Hematopoietic multipotent progenitor cell treated with erythropoietin and hydrocortisone succinate and interleukin-3 and kit ligand, for 4 days (in vitro differentiated cells): ENCODE measurements around the gene CACNA1H.

Experiments
- DNase-seq: peaks from one replicate; pipeline ENCODE4 v3.0.0-alpha.2; 2015

The CACNA1H gene

DNA sequence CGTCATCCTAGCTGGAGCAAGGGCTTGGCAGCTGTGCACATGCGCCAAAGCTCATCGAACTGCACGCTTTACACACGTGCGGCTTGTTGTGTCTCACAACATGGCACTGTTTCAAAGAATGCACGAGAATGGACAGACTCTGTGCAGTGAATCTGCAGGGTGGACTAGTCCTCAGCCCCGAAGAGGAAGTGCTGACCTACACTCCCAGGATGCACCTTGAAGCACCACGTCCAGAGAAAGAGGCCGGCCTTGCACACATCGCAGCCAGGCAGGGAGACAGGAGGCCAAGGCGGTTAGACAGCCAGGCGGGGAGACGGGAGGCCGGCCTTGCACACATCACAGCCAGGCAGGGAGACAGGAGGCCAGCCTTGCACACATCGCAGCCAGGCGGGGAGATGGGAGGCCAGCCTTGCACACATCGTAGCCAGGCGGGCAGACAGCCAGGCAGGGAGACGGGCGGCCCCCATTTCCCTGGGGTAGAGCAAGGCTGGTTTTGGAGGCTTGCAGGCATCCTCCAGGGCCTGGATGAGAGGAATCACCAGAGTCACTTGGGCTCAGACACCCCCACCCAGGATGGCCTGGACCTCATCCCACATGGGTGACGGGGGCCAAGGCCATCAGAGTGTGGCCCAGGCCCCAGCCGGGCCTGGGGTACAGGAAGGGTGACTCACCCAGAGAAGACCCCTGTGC lies 9.0 kb upstream of the CACNA1H start:
- no peak for DNase-seq

DNA sequence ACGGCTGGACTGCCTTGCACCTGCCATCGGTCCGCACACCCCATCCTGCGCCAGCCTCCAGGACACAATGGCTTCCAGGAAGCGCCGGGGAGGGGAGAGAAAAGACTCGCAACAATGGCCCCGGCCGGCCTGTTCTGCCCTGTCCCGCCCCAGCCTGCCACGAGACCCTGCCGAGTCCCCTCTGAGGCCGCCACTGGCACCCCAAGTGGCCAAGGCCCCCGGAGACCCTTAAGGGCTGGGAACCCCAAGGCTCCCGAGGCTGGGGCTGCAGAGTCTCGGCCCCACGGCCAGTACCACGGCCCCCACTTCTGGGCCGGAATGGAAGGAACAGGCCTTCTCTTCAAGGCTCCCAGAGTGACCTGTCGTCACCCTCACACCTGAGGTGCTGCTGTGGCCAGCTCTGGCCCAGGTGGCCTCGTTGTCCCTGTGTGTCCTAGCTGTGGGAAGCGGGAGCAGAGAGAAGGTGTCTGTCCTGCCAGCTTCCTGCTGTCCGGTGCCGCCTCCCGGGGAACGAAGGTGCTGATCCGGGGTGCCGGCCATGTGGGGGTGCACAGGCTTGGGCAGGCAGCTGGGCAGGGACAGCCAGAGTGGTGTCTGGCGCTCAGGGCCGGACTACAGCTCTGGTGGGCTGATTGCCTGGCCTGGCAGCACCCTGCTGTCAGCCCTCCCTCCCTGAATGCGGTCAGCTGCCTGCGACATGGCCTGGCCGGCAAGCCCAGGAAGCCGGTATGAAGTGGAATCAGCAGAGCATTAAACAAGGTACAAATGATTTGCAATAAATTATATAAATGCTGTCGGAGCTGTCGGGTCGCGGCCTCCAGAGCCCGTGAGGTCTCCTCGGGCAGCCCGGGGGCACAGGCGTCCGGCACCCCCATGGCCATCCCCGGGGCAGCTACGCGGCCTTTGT lies 8.2 kb upstream of the CACNA1H start:
- no peak for DNase-seq

DNA sequence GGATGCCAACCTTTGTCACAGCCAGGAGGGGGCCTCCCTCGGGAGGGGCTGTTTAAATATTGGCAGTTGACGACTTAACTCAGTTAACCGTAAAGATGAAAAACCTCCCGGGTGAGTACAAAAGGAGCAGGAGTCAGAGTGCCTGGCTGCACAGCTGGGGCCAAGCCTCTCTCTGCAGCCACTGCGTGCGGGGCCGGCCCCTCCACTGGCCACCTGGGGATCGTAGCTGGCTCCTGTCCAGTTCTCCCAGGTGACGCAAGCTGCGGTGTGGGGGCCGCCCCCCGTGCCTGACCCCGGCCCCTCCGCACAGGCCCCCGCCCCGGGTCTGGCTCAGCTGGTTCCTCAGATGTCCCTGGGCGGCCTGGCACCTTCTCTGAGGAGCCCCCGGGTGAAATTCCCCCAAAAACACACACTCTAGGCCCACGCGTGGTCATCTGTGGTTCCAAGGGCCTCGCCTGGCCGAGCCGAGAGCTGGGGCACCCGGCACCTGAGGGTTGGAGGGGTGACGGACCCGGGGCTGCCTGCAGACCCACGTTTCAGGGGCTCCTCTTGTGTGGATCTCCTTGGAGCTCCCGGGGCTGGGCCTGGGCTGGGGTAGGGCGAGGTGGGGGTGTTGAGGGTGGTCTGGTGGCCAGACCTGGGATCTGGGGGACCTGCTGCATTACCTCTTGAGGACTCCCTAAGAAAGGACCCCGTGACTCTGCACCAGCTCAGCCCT lies 7.4 kb upstream of the CACNA1H start:
- DNase-seq = no peak

DNA sequence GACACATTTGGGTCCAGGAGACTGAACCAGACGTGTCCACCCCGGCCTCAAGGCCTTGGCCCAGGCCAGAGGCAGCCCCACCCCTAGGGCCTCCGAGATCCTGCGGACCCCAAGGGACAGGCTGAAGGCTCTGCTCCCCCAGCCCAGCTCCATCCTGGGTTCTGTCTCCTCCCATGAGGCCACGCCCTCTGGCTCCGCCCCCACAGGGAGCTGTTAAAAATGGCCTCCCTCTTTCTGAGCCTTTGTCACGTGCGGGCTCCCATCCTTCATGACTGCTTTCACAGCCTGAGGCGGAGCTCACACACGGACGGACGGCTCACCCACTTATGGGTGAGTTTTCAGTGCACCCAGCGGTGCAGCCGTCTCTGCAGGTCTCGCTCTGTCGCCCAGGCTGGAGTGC lies 6.5 kb upstream of the CACNA1H start:
- DNase-seq = peak; percentile 17

DNA sequence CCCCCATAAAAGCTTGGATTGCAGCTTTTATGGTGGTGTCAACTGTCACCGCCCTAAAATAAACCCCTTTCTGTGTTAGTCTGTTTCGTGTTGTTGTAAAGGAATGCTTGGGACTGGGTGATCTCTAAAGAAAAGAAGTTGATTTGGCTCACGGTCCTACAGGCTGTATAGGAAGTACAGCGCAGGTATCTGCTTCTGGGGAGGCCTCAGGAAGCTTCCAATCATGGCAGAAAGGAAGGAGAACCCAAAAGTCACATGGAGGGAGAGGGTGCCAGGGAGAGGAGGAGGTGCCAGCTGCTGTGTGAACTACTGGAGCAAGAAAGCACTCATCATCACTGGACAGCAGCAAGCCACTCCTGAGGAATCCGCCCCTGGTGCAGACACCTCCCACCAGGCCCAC lies 5.9 kb upstream of the CACNA1H start:
- DNase-seq = no peak

DNA sequence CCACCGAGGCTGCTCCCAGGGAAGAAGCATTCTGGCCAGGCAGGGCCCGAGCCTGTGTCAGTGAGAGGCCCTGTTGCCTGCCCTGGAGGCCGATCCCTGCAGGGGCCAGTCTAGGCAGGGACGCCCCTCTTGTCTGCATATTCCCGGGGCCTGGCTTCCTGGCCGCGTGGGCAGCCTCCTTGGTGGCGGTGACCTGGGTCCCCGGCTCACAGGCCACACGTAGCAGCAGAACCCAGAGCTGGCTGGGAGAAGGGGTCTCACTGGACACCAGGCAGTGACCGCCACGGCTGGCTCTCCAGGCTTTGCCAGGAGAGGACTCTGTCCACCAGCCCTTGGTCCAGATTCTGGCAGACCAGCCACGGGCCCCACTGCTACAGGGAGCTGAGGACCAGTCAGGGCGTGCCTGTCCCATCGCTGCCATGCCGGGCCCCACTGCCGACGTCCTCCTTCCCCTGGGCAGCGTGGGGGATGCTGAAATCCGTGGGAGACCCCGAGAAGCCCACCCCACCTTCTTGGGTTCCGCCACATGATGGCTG lies 3.7 kb upstream of the CACNA1H start:
- DNase-seq = no peak

DNA sequence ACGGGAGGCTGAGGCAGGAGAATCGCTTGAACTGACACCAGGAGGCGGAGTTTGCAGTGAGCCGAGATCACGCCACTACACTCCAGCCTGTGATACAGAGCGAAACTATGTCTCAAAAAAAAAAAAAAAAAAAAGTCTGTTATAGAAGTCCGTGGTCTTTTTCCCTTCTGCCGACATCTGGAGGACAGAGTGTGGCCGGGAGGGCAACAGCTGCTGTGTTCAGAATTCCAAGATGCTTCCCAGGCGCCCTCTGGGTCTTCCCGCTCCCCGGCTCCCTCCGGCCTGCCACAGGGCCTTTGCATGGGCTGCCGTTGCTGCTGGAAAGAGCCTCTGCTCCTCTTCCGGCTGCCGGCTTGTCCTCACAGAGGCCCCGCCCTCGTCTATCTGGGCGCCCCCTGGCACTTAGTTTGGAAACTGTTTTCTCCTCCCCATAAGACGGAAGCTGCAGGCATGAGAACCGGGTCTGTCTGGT lies 2.4 kb upstream of the CACNA1H start:
- peak; percentile 70 for DNase-seq

DNA sequence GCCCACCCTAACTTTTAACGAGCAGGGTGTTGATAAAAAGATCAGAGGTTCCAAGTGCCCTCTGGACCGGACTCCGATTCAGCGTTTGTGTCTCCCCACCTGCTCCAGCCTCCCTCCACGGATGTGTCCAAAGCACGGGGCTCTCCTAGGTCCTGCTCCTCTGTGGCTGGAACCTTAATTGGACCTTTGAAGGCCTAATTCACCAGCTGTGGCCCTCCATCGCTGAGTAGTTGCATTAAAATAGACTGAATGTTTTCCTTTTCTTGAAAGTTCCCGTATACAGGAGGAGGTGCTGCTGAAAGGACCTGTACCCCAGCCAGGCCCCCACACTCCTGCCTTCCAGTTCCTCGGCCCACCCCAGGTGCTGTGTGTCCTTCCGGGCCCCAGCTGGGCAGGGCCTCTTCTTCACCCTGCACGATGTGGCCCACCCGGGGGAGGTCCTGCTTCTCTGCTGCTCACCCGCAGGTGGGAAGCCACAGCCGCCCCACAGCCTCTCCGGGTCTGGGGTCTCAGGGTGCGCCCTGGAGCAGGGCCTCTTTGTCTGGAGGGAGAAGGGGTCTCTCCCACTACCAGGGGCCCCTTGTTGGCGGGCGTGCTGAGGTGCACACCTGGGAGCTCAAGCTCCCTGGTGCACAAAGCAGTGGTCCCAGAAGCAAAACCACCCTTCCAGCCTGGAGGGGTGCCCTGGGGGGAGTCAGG lies 1.3 kb upstream of the CACNA1H start:
- DNase-seq = no peak

DNA sequence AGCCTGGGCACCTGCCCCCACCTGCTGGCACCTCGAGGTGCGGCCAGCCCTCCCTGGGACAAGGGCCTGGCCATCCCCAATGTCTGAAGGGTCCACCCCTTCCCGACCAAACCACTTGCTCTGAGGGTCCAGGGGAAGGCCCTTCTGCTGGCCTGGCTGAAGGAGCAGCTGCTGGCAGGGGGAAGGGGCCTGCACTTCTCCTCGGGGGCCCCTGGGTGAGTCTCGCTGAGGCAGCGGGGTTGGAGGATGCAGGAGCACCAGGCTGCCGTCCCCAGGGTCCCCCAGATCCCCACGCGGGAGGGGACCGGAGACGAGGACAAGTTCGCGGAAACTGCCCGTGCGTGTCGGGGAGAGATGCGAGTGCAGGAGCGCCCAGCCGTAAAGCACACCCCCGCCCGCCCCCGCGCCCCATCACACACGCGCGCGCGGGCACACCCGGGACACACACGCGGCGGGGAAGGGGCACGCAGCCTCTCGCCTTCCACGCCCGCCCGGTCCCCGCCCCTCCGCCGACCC lies 725 bp upstream of the CACNA1H start:
- peak; percentile 31 for DNase-seq

DNA sequence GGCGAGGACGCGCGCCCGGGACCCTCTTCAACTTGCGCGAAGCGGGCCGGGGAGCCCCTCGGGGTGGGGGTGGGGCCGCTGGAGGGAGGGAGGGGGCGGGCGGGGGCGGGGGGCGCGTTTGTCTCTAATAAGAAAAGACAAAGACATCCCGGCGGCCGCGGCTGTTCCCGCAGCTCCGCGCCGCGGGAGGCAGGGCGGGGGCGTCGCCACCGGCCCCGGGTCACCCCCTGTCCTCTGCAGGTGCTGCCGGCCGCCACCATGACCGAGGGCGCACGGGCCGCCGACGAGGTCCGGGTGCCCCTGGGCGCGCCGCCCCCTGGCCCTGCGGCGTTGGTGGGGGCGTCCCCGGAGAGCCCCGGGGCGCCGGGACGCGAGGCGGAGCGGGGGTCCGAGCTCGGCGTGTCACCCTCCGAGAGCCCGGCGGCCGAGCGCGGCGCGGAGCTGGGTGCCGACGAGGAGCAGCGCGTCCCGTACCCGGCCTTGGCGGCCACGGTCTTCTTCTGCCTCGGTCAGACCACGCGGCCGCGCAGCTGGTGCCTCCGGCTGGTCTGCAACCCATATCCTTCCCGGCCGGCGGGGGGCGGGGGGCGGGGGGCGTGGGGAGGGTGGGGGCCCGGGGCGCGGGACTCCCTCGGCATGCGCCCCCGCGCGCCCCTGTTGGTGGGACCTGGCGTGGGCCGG lies 714 bp downstream of the CACNA1H start:
- no peak for DNase-seq

DNA sequence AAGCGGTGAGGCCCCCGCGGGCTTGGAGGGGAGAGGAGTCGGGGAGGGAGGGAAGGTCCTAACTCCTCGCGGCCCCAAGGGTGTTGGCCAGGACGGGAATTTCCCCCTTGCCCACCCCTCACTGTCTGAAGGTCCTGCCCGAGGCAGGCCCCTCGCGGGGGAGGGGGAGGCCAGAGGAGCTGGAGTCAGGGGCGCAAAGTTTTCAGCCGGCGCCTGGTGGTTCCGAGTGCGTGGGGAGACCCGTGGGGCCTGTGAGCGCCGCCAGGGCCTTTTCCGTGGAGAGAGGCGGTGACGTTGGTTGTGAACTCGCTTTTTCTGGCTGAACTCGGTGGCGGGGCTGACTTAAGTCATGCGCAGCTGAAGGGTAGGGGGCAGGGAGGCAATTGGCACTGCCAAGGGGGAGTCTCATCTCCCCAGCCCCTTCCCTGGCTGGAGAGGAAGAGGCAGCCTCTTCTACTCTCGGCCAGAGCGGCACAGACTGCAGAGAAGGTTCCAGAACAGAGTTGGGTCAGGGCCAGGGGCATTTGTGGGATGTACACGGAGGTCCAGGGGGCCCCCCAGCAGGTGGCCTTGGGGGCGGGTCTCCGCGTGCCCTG lies 1.5 kb downstream of the CACNA1H start:
- no peak for DNase-seq

DNA sequence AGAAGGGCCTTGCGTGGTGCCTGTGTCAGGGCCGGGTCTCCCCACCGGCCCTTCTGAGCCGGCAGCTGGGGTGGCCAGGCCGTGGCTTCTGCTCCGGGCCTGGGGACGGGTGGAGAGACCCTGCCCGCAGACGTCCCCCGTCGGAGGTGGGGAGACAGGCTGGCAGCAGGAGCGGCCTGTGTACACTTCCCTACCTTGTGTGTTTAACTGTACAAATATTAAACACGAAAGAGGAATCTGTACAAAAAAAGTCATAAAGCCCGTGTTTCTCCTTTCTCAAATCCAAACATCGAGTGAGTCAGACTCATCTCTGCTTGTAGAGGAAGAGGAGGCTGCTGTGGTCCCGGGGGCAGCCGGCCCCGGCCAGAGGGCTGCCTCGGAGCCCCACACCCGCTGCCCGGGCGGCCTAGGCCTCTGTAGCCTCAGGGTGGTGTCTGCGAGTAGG lies 2.0 kb downstream of the CACNA1H start:
- no peak for DNase-seq

DNA sequence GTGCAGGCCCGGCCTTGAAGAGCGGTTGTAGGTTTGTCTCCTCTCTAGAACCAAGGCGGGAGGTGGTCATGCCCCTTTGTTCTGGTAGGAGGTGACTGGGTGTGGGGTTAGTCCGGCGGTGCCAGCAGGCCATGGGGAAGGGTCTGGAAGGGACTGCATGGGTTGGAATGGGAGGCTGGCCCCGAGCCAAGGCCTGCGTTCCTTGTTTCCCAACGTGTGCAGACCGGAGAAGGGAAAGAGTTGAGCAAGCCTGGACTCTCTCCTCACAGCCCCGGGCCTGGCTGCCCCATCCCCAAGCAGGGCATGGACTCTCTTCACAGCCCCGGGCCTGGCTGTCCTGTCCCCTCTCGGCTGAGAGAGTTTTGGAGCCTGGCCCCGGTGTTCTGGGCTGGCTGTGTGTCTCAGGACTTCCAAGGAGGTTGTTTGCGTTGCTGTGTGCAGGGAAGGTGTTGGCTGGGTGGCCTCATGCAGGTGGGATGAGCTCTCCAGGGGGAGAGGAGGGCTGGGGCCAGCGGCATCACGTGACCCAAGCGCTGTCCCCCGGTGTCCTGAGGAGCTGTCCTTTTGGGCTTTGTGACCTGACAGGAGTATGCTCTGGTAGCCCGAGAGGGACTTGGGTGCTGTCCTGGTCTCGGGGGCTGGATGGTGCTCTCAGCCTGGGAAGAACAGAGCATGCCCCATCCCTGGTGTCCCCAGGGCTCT lies 2.6 kb downstream of the CACNA1H start:
- no peak for DNase-seq

DNA sequence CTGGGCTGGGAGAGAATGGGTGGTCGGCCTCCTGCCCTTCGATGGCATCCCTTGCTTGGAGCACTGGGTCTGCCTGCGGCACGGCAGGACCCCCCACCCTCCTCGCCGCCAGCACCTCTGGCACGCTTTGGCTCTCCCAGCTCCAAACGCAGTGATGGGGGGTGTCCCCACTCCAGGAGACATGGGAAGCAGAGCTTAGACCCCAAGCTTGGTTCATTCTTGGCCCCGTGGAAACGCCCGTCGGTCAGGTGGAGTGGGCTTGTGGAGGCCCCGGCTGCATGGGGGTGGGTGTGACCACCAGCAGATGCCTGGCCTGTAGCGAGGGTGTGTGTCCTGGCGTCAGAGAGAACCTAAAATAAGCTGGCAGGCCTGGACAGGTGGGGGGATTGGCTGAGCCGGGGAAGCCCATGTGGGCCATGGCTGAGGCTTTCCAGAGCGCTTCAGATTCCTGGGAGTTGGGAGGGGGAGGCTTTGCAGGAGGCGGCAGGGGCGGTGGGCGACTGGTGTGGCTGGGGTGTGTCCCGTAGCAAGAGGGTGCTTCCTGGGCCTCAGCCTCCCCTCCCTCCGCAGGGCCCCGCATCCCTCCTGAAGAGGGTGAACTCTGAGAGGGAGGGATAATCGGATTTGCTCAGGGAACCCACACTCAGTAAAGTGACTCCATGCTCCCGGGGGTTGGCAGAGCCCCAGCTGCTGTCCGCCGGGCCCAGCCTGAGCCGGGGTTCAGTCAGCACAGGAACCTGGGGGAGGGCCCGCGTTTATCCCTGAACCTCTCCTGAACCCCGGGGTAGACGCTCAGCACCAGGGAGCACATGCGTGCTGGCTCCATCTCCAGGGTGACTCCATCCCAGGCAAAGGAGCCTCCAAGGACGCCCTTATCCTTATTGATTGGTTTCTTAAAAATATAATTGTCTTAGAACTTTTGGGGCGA lies 3.4 kb downstream of the CACNA1H start:
- DNase-seq = no peak

DNA sequence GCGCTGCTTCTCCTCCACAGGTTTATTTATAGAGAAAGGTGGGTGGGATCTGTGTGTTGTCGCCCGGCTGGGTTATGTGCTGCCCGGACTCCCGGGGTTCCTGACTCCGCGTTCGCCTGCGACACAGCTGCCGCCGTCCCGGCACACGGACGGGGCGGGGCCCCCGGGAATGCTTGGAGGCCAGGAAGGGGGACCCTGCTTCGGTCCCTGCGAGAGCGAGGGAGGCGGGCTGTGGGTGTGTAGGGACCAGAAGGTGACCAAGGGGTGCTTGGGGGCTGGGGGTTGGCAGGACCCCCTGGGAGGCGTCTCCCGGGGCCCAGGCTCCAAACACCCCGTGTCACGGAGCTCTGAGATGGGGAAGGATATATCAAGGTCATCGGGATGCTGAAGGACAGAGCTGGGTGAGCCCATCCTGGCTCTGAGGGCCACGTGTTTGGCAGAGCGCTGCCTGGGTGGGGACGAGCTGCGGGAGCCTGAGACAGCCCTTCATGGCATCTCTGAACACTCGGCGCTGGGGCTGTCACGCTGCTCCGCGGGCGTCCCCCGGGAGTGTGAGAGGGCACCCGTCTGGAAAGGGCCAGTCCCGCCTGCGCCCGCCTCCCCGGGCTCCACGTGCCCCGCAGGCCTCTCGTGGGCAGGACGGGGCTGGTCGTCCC lies 4.2 kb downstream of the CACNA1H start:
- DNase-seq = no peak

DNA sequence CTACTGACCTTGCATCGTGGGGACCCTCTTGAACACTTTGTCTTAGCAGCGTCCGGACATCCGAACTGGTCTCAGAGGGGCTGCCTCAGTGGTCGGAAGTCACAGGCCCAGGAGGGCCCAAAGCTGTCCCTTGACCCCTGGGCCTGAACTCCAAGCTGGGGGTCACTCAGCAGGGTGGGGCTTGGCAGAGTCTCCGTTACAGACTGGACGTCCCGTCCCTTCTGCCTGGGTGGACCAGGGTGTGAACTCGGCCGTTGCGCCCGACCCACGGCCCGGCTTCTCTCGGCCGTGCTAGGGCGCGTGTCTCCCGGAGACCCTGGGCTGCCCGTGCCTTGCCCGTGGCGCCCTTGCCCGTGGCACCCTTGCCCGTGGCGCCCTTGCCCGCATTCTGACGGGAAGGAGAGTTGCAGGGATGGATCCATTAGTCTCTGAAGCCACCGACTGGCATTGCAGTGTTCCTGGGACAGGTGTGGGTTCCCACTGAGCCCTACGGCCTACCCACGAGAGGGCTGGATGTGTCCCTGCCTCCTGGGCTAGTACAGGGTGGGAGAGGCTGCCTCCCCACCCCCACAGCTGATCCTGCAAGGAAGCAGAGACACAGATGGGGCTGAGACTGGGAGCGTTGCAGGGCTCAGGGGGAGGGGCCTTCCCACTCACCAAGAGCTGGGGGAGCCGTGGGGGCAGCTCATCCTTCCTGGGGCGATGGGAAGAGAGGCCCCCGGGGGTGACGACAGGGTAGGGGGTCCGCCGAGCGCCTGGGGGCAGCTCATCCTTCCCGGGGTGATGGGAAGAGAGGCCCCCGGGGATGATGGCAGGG lies 4.9 kb downstream of the CACNA1H start:
- no peak for DNase-seq

DNA sequence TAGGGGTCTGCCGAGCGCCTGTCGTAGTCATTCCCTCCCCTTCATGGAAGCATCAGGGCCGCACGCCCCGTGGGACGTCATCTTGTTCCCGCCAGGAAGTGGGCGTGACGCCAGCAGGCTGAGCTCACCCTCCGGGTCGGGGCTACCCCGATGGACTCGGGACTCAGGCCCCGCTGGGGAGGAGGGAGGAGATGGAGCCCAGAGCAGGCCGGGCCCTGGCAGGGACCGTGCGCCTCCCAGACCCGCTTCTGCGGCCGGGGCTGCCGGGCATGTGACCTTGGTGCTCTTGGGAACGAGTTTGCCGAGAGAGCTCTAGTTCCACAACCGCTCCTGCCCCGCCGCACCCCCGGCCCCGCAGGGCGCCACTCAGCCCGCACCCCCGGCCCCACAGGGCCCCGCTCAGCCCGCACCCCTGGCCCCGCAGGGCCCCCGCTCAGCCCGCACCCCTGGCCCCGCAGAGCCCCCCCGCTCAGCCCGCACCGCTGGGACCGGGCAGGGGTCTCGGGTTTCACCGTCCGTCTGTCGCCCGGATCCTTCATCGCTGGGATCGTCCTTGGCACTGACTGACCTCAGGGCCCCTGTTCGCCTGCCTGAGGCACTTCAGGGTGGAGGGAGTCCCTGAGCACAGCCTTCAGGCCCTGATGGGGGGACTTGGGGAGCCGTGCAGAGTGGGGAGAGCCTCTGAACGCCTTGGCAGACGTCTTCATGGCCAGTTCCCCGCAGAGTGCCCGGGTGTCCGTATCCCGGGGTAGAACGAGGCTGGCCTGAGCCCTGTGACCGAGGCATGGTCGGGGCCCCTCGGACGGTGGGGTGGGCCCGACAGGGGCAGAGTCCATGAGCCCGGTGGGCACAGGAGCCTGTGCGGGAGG lies 5.8 kb downstream of the CACNA1H start:
- DNase-seq = no peak
